K562 (cell line): ENCODE data around the gene COX6A1. TPM values are rescaled to one million over a fixed set of nuclear protein-coding genes. Genes with fewer than 3 reads are reported as not detected.

ENCODE experiments used
- CBX2 ChIP-seq: fragments of 200-600 bp; sonication (generic); IDR thresholded peaks from one replicate; pipeline ENCODE4 v1.6.1; 2012; ENCODE audit warnings: mild to moderate bottlenecking, low read length, inconsistent platforms; ENCODE audit not compliant: insufficient read depth, poor library complexity, severe bottlenecking
- CCAR2 ChIP-seq: fragments of 200-400 bp; formaldehyde crosslinking; IDR thresholded peaks from 2 replicates; pipeline ENCODE4 v1.6.1; 2017; ENCODE audit warnings: mild to moderate bottlenecking, low read depth, low read length
- KDM1A ChIP-seq, 2 experiments: fragments of 450-650 bp; IDR thresholded peaks; 2 replicates each; pipeline ENCODE4 v1.6.1; 2016; ENCODE audit warnings: mild to moderate bottlenecking in 2 of 2
- LARP7 ChIP-seq: fragments of 450-650 bp; IDR thresholded peaks from 2 replicates; pipeline ENCODE4 v1.6.1; 2016
- NFIC ChIP-seq: fragments of 450-650 bp; IDR thresholded peaks from 2 replicates; pipeline ENCODE4 v1.6.1; 2017; ENCODE audit warnings: mild to moderate bottlenecking, inconsistent platforms
- PRPF4 ChIP-seq: fragments of 200-400 bp; formaldehyde crosslinking; IDR thresholded peaks from one replicate; pipeline ENCODE4 v1.6.1; 2017; ENCODE audit warnings: low read length, low read depth, mild to moderate bottlenecking; ENCODE audit not compliant: insufficient read depth, poor library complexity, severe bottlenecking
- SMAD1 ChIP-seq: fragments of 150-350 bp; IDR thresholded peaks from 2 replicates; pipeline ENCODE4 v1.6.1; 2014; ENCODE audit warnings: low read length, low read depth; ENCODE audit not compliant: partially characterized antibody
- SMARCA4 ChIP-seq: fragments of 450-650 bp; IDR thresholded peaks from 2 replicates; pipeline ENCODE4 v1.6.1; 2016
- SPI1 ChIP-seq: IDR thresholded peaks from 2 replicates; pipeline ENCODE4 v1.6.1; 2011; ENCODE audit warnings: low read depth, low read length, control low read depth, borderline replicate concordance
- SREBF1 ChIP-seq: fragments of 150-350 bp; IDR thresholded peaks from 2 replicates; pipeline ENCODE4 v1.6.1; 2014; ENCODE audit warnings: antibody characterized with exemption, low read depth, low read length, borderline replicate concordance
- TCFL5 ChIP-seq: fragments of 250-450 bp; sonication (Bioruptor Pico); conservative IDR thresholded peaks from 2 replicates; pipeline ENCODE4 v1.6.1; 2021; ENCODE audit warnings: mild to moderate bottlenecking, moderate library complexity, matching md5 sums
- TEAD1 ChIP-seq, 2 experiments: fragments of 450-650 bp in 1 of 2; sonication (generic) in 1 of 2; formaldehyde crosslinking; IDR thresholded peaks; 2 replicates each; pipeline versions ENCODE4 v1.4.0 to v1.8.0; 2020 to 2022; ENCODE audit warnings: mild to moderate bottlenecking in 2 of 2, missing genetic modification reagents in 1 of 2
- XRCC5 ChIP-seq: fragments of 200-400 bp; formaldehyde crosslinking; IDR thresholded peaks from 2 replicates; pipeline ENCODE4 v1.6.1; 2017; ENCODE audit warnings: low read depth, mild to moderate bottlenecking, low read length
- ZBTB7A ChIP-seq: IDR thresholded peaks from 2 replicates; pipeline ENCODE4 v1.6.1; 2011; ENCODE audit warnings: low read depth, mild to moderate bottlenecking, low read length, moderate library complexity, borderline replicate concordance; ENCODE audit not compliant: control insufficient read depth
- ZNF121 ChIP-seq: sonication (generic); formaldehyde crosslinking; conservative IDR thresholded peaks from 2 replicates; pipeline ENCODE4 v1.8.0; 2022; ENCODE audit warnings: missing genetic modification reagents
- ZNF274 ChIP-seq: IDR thresholded peaks from 2 replicates; pipeline ENCODE4 v1.6.1; 2011; ENCODE audit warnings: low read depth, mild to moderate bottlenecking, low read length, moderate library complexity, borderline replicate concordance
- ZNF551 ChIP-seq: fragments of 250-450 bp; sonication (Bioruptor Pico); IDR thresholded peaks from 2 replicates; pipeline ENCODE4 v1.5.0; 2021; ENCODE audit warnings: mild to moderate bottlenecking, moderate library complexity
- ZNF77 ChIP-seq: fragments of 250-450 bp; sonication (Bioruptor Pico); IDR thresholded peaks from 2 replicates; pipeline ENCODE4 v1.5.0; 2020
- polyA plus RNA-seq, 8 experiments: library from polyadenylated mRNA; depleted of rRNA in 4 of 8; stranded (reverse) in 5 of 8; unstranded in 3 of 8; fragments of >200 nt; fragmentation: Nextera tagmentation in 2 of 8; fragmentation: Illumina TruSeq in 1 of 8; extraction: Ambion mirVana in 2 of 8; extraction: Trizol in 1 of 8; gene quantifications; 2 replicates each; pipeline versions ENCODE4 v1.2.1 to v1.2.3, GENCODE V29; 2011 to 2014; ENCODE audit warnings: inconsistent platforms in 1 of 8, missing spikeins in 1 of 8
- total RNA-seq, 7 experiments: library from RNA; depleted of rRNA in 6 of 7; stranded (reverse); fragments of >200 nt in 6 of 7; fragmentation: Illumina TruSeq in 2 of 7; extraction: Trizol in 2 of 7; gene quantifications; 2 replicates each; pipeline versions ENCODE4 v1.2.1 to v1.2.3, GENCODE V29; 2011 to 2021; ENCODE audit warnings: low replicate concordance in 1 of 7
- TF ChIP-seq, protein P1 (sequence below): fragments of 250-450 bp; sonication (Bioruptor Pico); IDR thresholded peaks from 2 replicates; pipeline ENCODE4 v1.8.0; 2022; ENCODE audit warnings: inconsistent platforms, mild to moderate bottlenecking, moderate library complexity, borderline replicate concordance
- TF ChIP-seq, protein P2 (sequence below): fragments of 450-650 bp; formaldehyde crosslinking; IDR thresholded peaks from 2 replicates; pipeline ENCODE4 v1.4.0; 2022; ENCODE audit warnings: missing genetic modification characterization
- TF ChIP-seq, protein P3 (sequence below): fragments of 450-650 bp; IDR thresholded peaks from 2 replicates; pipeline ENCODE4 v1.6.1; 2016; ENCODE audit warnings: mild to moderate bottlenecking
- TF ChIP-seq, protein P4 (sequence below): fragments of 450-650 bp; IDR thresholded peaks from 2 replicates; pipeline ENCODE4 v1.6.1; 2016

The COX6A1 gene
- total and polyA plus RNA-seq, 9 of the 15 experiments (the other 6 are each of a cell fraction or from before 2014, with no cell fraction given): 414 to 4,142 (median 931) TPM

DNA sequence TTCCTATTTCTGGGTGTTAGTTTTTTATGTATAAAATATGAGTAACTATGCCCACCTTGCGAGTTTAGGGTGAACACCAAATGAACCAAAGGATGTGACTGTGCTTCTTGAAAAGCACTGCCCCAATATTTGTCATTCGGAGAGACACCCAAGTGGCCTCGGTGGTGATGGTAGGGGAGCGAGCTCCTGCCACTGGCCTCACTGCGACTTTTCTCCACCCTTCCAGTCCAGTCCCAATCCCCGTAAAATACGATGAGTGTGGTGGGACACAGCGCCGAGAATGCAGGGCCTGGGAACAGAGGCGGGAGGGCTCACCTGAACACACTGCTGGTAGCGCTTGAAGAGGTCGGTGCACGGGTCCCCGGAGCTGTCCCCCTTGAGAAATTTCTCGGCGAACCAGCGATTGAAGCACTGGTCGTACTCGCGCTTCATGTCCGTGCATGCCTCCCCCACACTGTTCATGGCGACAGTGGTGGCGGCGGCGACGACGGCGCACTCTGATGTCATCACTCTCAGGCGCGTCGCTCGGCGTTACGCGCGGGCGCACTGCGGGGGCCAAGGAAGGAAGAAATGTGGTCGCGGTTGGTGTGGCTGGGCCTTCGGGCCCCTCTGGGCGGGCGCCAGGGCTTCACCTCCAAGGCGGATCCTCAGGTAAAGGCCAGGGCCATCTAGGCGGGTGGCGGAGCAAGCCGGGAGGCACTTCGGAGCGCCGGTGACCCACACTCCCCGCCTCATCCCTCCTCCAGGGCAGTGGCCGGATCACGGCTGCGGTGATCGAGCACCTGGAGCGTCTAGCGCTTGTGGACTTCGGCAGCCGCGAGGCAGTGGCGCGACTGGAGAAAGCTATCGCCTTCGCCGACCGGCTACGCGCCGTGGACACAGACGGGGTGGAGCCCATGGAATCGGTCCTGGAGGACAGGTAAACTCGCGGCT lies 8.3 kb downstream of the COX6A1 start, which contains the start of the genes GATC and TRIAP1 (continued):
- TF ChIP-seq PRPF4: peak; percentile 91
- no peak for TF ChIP-seq SPI1
- TF ChIP-seq ZNF77 (CRISPR knock-in tag): no peak
- TF ChIP-seq ZNF121 (CRISPR knock-in tag): no peak
- TF ChIP-seq XRCC5: no peak
- TF ChIP-seq ZNF551 (CRISPR knock-in tag): no peak
- TF ChIP-seq LARP7: no peak; the same call in 1 of the 2 replicates
- TF ChIP-seq NFIC: peak; percentile 72
- no peak for TF ChIP-seq SMAD1
- no peak for TF ChIP-seq SREBF1
- no peak for TF ChIP-seq ZBTB7A
- TF ChIP-seq TCFL5: no peak
- no peak for TF ChIP-seq SMARCA4
- 0 out of 2 replicates have a peak, but pooled peaks have one; percentile 19 for TF ChIP-seq ZNF274
- TF ChIP-seq, protein P1, sequence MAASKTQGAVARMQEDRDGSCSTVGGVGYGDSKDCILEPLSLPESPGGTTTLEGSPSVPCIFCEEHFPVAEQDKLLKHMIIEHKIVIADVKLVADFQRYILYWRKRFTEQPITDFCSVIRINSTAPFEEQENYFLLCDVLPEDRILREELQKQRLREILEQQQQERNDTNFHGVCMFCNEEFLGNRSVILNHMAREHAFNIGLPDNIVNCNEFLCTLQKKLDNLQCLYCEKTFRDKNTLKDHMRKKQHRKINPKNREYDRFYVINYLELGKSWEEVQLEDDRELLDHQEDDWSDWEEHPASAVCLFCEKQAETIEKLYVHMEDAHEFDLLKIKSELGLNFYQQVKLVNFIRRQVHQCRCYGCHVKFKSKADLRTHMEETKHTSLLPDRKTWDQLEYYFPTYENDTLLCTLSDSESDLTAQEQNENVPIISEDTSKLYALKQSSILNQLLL: no peak
- TF ChIP-seq, protein P2, sequence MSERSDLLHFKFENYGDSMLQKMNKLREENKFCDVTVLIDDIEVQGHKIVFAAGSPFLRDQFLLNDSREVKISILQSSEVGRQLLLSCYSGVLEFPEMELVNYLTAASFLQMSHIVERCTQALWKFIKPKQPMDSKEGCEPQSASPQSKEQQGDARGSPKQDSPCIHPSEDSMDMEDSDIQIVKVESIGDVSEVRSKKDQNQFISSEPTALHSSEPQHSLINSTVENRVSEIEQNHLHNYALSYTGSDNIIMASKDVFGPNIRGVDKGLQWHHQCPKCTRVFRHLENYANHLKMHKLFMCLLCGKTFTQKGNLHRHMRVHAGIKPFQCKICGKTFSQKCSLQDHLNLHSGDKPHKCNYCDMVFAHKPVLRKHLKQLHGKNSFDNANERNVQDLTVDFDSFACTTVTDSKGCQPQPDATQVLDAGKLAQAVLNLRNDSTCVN: no peak
- TF ChIP-seq, protein P3, sequence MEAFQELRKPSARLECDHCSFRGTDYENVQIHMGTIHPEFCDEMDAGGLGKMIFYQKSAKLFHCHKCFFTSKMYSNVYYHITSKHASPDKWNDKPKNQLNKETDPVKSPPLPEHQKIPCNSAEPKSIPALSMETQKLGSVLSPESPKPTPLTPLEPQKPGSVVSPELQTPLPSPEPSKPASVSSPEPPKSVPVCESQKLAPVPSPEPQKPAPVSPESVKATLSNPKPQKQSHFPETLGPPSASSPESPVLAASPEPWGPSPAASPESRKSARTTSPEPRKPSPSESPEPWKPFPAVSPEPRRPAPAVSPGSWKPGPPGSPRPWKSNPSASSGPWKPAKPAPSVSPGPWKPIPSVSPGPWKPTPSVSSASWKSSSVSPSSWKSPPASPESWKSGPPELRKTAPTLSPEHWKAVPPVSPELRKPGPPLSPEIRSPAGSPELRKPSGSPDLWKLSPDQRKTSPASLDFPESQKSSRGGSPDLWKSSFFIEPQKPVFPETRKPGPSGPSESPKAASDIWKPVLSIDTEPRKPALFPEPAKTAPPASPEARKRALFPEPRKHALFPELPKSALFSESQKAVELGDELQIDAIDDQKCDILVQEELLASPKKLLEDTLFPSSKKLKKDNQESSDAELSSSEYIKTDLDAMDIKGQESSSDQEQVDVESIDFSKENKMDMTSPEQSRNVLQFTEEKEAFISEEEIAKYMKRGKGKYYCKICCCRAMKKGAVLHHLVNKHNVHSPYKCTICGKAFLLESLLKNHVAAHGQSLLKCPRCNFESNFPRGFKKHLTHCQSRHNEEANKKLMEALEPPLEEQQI: peak; percentile 68; the same call in 1 of the 2 replicates
- peak in 1 of 2 experiments; percentile 95; a peak in 2 of 4 replicates for TF ChIP-seq TEAD1 (CRISPR knock-in tag; IDR thresholded peaks at IDR 0.05)
- TF ChIP-seq CCAR2: no peak
- no peak for TF ChIP-seq KDM1A (IDR thresholded peaks at IDR 0.05)
- TF ChIP-seq, protein P4, sequence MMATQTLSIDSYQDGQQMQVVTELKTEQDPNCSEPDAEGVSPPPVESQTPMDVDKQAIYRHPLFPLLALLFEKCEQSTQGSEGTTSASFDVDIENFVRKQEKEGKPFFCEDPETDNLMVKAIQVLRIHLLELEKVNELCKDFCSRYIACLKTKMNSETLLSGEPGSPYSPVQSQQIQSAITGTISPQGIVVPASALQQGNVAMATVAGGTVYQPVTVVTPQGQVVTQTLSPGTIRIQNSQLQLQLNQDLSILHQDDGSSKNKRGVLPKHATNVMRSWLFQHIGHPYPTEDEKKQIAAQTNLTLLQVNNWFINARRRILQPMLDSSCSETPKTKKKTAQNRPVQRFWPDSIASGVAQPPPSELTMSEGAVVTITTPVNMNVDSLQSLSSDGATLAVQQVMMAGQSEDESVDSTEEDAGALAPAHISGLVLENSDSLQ: no peak
- no peak for TF ChIP-seq CBX2
